NCI-H2107 treated with DMSO at 0.1 percent for 48 hours (cell line): Measurements from ENCODE around the gene BRINP3.

ENCODE experiments used
- DNase-seq: peaks from one replicate; lab custom pipeline; 2025; ENCODE audit not compliant: unreplicated experiment; lab: John Stamatoyannopoulos, UW

BRINP3 gene

GRCh38 chr1:190193508-190194115 lies 284.1 kb downstream of the BRINP3 start:
- DNase-seq = no peak

GRCh38 chr1:190192627-190193026 lies 285.0 kb downstream of the BRINP3 start:
- DNase-seq = no peak

DNA sequence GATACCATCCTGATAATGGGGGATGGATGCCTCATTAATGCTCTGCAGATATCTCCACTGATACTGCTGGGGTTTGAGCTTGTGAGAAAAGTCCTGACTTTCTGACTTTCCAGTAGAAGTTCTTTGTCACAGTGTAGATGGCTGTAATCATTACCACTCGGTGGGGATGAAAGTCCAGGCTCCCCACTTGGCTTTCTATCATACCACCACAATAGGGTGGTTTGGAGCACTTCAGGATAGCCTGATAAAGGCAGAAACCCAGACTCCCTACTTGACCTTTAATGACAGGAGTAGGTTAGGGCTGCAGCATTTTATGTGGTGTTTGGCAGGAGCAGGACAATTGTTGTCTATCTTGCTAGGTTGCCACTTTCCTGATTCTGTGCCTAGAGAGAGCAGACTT lies 294.1 kb downstream of the BRINP3 start:
- no peak for DNase-seq

- no peak for DNase-seq
These were observed 297.8 kb downstream of the BRINP3 start for GRCh38 chr1:190179817-190180216.

DNA sequence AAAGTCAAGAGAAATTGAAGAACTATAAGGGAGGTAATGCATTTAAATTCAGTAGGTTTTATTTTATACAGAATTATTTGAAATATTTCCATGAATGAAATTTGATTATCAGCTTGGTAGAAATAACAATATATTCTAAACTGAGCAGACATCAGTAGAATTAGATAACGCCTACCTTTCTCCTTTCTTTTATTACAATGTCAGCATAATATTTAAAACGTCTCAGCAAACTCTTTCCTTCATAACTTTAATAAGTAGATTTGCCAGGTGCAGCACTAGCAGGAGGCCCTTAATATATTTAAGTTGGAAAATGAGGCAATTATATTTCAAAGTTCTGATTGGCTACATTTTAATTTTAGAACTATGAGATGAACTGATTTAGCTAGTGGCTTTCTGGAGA lies 298.8 kb downstream of the BRINP3 start:
- no peak for DNase-seq

DNA sequence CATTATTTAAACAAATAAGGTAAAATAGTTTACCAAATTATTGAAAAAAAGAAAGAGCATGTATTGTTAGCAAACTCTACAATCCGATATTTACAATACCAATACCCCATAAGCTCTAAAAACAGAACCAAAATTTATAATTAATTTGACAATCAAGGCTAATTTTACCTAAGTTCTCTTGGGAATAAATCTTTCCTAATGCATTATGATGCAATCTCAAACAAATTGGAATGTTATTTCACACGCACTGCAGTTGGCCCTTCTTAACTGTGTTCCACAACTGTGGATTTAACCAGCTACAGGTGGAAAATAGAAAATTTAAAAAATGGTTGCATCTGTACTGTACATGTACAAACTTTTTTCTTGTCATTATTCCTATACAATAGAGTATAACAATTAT lies 300.1 kb downstream of the BRINP3 start:
- DNase-seq = no peak

GRCh38 chr1:190176776-190177175 lies 300.9 kb downstream of the BRINP3 start:
- no peak for DNase-seq

DNA sequence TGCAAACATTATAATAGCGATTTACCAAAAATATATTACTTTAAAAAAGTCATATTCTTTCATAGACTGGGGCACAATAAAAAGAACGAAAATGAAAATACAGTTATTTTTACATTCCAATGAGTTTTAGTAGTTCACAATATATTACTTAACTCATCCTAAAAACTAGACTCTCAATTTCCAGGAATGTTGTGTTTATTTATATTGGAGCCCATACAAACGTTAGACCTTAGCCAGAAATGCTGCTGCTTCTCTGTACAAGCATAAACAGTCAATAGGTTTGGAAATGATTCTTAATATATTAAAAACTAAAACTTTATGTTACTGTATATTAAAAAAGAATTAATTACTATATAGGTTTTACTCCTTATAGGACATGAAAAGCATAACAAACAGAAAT lies 302.3 kb downstream of the BRINP3 start:
- DNase-seq = no peak

- no peak for DNase-seq
These were observed 304.8 kb downstream of the BRINP3 start for GRCh38 chr1:190172651-190173430.

DNA sequence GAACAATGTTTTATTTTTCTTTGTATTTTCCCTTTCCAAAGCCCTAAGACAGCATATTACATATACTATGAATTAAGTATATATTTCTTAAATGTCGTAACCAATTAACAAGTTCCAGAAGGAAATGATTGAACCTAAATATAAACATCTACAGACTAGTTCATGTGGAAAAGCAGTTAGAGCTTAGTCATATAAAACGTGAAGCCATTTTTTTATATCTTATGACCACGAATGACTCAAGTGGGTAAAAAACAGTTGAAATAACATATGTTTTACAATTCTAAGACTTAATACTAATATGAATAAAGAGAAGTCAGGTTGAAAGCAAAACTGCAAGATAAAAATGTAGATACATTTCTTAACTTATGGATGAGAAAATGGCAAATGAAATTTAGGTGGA lies 307.3 kb downstream of the BRINP3 start:
- no peak for DNase-seq

DNA sequence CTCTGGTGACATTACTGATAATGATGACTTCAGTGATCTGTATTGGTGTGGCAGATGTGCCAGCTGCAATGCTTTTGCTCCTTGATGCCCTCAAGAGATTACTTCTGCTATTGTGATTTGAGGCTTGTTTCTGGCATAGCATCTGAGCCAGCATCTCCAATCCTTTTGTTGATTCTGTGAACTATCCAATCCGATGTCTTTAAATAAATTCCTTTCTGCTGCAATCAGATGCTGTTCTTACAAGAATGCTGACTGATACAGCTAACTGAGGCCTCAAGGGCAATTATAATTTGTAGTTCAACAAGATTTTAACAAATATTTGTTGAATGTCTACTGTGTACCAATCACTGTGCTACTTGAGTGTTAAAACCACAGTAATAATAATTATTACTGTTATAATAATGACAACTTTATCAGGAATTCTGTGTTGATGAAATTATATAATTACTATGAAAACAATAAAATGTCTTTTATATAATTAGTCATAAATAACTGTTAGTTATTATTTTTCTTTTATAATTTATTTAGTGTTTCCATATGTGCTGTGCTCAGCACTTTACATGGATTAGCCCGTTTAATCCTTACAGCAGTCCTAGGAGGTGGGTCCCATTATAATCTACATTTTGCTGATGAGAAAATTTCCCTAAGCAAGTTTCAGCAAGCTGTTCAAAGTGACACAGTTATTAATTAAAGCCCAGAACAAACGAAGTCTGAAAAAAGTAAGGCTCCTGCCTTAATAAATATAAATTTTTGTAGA lies 308.2 kb downstream of the BRINP3 start:
- DNase-seq = no peak

DNA sequence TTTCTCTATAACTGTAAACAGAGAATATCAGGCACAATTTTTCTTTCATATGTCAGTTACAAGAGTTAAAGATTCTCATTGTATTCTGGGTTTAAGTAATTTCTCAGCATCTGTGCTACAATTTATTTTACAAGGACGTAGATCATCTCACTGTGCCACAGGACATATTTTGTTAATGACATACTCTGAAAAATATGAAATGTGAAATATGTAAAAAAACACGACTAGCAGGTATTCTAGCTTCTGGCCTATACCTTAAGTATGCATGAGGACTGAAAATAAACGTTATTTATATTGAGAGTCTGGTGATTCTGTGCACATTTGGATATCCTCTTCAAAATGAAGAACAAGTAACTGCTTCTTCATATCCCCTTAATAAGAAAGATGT lies 308.8 kb downstream of the BRINP3 start:
- DNase-seq = no peak

DNA sequence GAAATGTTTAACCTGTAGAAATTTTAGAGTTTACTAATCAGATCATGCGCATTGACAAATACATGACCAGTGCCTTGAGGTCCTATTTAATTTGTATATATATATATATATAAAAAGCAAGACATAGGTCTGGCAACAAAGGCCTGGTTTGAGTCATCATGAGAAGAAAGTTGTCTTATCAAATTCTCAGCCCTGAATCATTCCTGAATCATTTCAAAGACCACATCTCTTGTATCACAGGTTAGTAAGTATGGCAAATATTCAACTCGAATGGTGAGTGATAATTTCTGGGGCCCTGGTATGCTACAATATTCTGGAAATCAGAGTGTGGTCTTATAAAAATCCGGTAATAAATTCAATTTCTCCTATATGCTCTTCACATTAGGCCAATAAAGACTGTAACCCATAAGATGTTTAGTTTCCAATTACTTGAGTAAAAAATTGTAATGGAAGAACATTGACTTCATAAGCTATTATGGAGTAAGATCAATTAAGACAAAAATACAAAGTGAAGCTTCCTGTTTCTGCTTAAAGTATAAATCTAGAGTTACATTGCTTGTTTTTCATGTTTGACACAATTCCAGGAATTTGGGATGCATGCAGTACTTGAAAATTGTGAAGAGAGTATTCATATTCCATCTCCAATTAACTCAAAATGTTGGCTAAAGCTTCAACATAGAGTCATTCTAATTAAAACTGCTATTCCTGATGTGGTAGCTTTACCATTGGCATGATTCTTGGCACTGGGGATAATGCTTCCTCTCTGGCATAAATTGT lies 309.4 kb downstream of the BRINP3 start:
- DNase-seq = no peak

GRCh38 chr1:190159146-190159545 lies 318.5 kb downstream of the BRINP3 start:
- DNase-seq = no peak

DNA sequence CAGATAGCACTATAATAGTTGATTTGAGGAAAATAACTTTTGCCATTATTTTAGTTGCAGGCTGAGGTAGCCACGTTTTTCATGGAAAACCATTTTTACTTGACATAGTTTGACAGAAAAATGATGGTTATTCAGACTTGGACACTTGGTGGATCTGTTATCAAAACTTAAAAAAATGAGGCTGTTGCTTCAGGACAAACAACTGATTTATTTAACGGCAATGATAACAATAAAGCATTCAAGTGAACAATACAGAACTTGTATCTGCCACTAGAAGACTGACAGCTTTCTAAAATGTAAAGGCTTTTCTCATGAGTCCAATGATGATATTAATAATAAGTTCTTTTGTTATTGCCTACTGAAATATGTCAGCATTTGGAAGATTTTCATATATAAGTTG lies 322.9 kb downstream of the BRINP3 start:
- no peak for DNase-seq

DNA sequence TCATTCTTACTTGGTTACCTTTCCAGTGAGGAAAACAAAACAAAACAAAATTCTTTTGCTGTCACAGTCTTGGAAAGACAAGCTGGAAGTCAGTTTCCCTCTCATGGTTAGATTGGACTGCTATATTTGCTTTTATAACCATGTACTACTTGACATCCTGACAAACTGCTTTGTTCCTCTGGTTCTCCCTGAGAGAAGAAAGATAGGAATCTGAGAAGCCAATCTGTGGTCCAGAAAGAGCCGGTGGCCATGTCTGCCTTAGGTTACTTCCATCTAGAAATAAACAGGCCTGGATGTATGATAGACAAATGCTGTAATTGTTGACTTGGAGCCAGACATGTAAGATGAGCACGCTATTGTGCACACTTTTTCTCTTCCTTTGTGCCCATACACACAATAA lies 330.0 kb downstream of the BRINP3 start:
- DNase-seq = no peak

- DNase-seq = no peak
These were observed 333.0 kb downstream of the BRINP3 start for GRCh38 chr1:190144650-190145049.

DNA sequence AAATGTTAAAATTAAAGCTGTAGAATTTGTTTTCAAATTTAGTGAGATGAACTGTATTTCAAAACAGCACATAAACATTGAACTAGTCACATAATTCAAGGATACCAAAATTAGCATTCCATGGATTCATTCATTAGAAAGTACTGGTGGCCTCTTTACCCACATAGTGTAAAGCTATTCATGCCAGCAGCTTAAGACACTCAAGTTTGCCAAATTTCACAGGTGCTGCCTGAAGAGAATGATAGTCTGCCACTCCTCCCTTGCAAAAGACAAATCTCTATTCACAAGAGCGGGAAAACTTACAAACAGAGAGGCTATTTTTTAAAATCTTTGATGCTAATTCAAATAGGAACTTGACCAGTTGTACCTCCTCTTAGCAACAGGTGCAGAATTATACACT lies 337.0 kb downstream of the BRINP3 start:
- DNase-seq = no peak

GRCh38 chr1:190138702-190139101 lies 339.0 kb downstream of the BRINP3 start:
- no peak for DNase-seq

DNA sequence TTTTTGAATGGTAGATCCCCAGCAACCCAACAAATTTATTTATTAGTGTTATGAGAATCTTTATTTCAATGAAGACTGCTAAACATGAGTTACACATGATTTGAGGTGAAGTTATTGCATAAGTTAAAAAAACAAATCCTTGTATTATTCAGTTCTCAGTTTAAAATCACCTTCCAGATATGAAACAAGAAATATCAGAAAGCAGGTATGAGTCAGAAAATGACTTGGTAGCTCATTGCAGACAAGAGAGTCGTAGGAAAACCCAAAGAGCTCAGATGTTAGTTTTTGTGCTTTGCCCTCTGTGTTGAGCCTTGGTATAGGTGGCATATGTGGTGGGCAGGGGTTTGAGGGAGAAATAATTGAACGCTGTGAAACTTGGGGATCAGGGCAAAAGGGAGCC lies 339.4 kb downstream of the BRINP3 start:
- DNase-seq = no peak

DNA sequence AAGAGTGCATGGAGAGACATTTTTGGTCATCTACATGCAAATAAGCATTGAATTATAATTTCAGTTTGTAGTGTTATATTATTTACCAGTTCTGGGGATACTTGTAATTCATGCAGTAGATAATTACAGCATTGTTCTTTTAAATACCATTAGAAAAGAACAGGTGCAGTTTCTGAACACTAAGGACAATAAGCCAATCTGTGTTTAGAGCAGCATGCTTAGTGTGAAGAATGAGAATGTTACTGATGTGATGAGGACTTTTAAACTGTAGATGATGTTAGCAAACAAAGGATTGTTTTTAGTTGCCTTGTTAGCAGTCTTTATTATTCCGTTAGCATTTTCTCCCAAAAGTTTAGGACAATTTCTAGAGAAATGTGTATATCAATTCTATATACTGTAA lies 348.3 kb downstream of the BRINP3 start:
- DNase-seq = no peak
